ENCODE data around the gene ASIC4. TPM values are rescaled to one million over a fixed set of nuclear protein-coding genes. Genes with fewer than 3 reads are reported as not detected.

ASIC4 gene
- total RNA-seq, 1 experiment from 2014 or later = 2.1 TPM

- no peak for ATAC-seq
These were observed 56.1 kb downstream of the ASIC4 start for GRCh38 chr2:219570194-219570923.

GRCh38 chr2:219570924-219571310 lies 56.6 kb downstream of the ASIC4 start:
- ChIA-PET CTCF (interaction anchor here (1.5 kb wide), 1 partner anchor 10 kb away, joined by 6 read pairs; no protein-coding TSS in a partner anchor), RAD21 (ENCODE audit: low non-redundant PET in 1 of 2, low total read pairs in 2 of 2, uncharacterized antibody in 2 of 2, unreplicated experiment in 2 of 2) (no interaction called here), POLR2A (no interaction called here)
- Histone ChIP-seq H3K9me2 (ENCODE audit: insufficient read depth) (no peaks in the 10 kb centered on the region), H3K27me3 (ENCODE audit: insufficient read depth, low read length) (no peaks in the 10 kb centered on the region), H3K27ac (ENCODE audit: low read depth, low read length) (no peak overlapping the region), H3K4me3 (replicated peaks in 1 of 2; ENCODE audit: low read depth in 1 of 2, low read length in 2 of 2) (no peak overlapping the region), H3K4me1 (ENCODE audit: control insufficient read depth in 1 of 2, insufficient read depth in 2 of 2, low read length in 2 of 2) (no peaks in the 10 kb centered on the region), H3K4me2 (ENCODE audit: low read length) (no peak overlapping the region), H3K36me3 (ENCODE audit: control insufficient read depth in 1 of 2, insufficient read depth in 2 of 2, low read length in 2 of 2) (no peaks in the 10 kb centered on the region), H3K79me2 (ENCODE audit: insufficient read depth, low read length) (no peaks in the 10 kb centered on the region), H3K9me3 (ENCODE audit: control insufficient read depth in 1 of 2, insufficient read depth in 1 of 2, low read depth in 1 of 2, low read length in 2 of 2) (no peaks in the 10 kb centered on the region), H3K9ac (ENCODE audit: low read length) (no peak overlapping the region), H4K20me1 (ENCODE audit: insufficient read depth) (no peaks in the 10 kb centered on the region), H2AFZ (ENCODE audit: low read depth, low read length, poor library complexity, severe bottlenecking) (no peak overlapping the region)
- no peak for ATAC-seq
- BruUV-seq (replicated peaks) = no TSS peak
- intact Hi-C loops (cut with micrococcal nuclease) = no loop called here
- no peak for DNase-seq (ENCODE audit: low read depth, low spot score)
- no peak for TF ChIP-seq ATF3 (IDR thresholded peaks at IDR 0.05)
- no peak for TF ChIP-seq YY1 (IDR thresholded peaks at IDR 0.05; ENCODE audit: extremely low read depth, insufficient replicate concordance, low read depth, low read length)
- no peak for TF ChIP-seq ZBTB33 (IDR thresholded peaks at IDR 0.05; ENCODE audit: extremely low read depth, insufficient replicate concordance, low read length)
- no peak for TF ChIP-seq FOSL1 (IDR thresholded peaks at IDR 0.05; ENCODE audit: low read depth)
- TF ChIP-seq POLR2A (IDR thresholded peaks at IDR 0.05; ENCODE audit: borderline replicate concordance, extremely low read depth, insufficient read depth, insufficient read length) = no peak
- no peak for TF ChIP-seq REST (IDR thresholded peaks at IDR 0.05; ENCODE audit: low read depth)
- TF ChIP-seq EZH2 (IDR thresholded peaks at IDR 0.05) = no peak
- no peak for TF ChIP-seq SRF (IDR thresholded peaks at IDR 0.05; ENCODE audit: low read depth)
- no peak for TF ChIP-seq TCF7L2 (IDR thresholded peaks at IDR 0.05; ENCODE audit: borderline replicate concordance, extremely low read depth, insufficient read depth, insufficient read length)
- TF ChIP-seq SIN3A (IDR thresholded peaks at IDR 0.05; ENCODE audit: low read depth) = no peak
- TF ChIP-seq CEBPB (IDR thresholded peaks at IDR 0.05; ENCODE audit: low read depth) = no peak
- TF ChIP-seq MAX (IDR thresholded peaks at IDR 0.05) = no peak
- TF ChIP-seq ELF1 (IDR thresholded peaks at IDR 0.05; ENCODE audit: borderline replicate concordance, low read depth) = no peak

More at GRCh38 chr2:219570194-219570923, 56.1 kb downstream of the ASIC4 start:
- no peak overlapping the region for H3K27ac ChIP-seq (ENCODE audit: low read depth, low read length)
- no peak overlapping the region for H2AFZ ChIP-seq (ENCODE audit: low read depth, low read length, poor library complexity, severe bottlenecking)
- BruUV-seq (replicated peaks) = no TSS peak
- H3K79me2 ChIP-seq (ENCODE audit: insufficient read depth, low read length) = no peaks in the 10 kb centered on the region
- TF ChIP-seq ZNF274 (IDR thresholded peaks at IDR 0.05; ENCODE audit: low read depth, low read length) (no peak), CBX3 (IDR thresholded peaks at IDR 0.05; ENCODE audit: low read depth) (no peak), JUND (IDR thresholded peaks at IDR 0.05) (no peak)
- no peaks in the 10 kb centered on the region for H3K36me3 ChIP-seq (ENCODE audit: control insufficient read depth in 1 of 2, insufficient read depth in 2 of 2, low read length in 2 of 2)
- no peaks in the 10 kb centered on the region for H3K9me2 ChIP-seq (ENCODE audit: insufficient read depth)
- H3K4me3 ChIP-seq (replicated peaks in 1 of 2; ENCODE audit: low read depth in 1 of 2, low read length in 2 of 2) = no peak overlapping the region
- no peak for DNase-seq (ENCODE audit: low read depth, low spot score)
- intact Hi-C loops (cut with micrococcal nuclease) = no loop called here
- no peaks in the 10 kb centered on the region for H3K27me3 ChIP-seq (ENCODE audit: insufficient read depth, low read length)
- no peaks in the 10 kb centered on the region for H3K9me3 ChIP-seq (ENCODE audit: control insufficient read depth in 1 of 2, insufficient read depth in 1 of 2, low read depth in 1 of 2, low read length in 2 of 2)
- ChIA-PET POLR2A (no interaction called here), RAD21 (ENCODE audit: low non-redundant PET in 1 of 2, low total read pairs in 2 of 2, uncharacterized antibody in 2 of 2, unreplicated experiment in 2 of 2) (no interaction called here), CTCF (interaction anchor here (1.5 kb wide), 1 partner anchor 10 kb away, joined by 6 read pairs; no protein-coding TSS in a partner anchor)
- H3K4me1 ChIP-seq (ENCODE audit: control insufficient read depth in 1 of 2, insufficient read depth in 2 of 2, low read length in 2 of 2) = no peaks in the 10 kb centered on the region
- no peak overlapping the region for H3K4me2 ChIP-seq (ENCODE audit: low read length)
- no peaks in the 10 kb centered on the region for H4K20me1 ChIP-seq (ENCODE audit: insufficient read depth)
- H3K9ac ChIP-seq (ENCODE audit: low read length) = no peak overlapping the region
